Measurements from ENCODE around the gene HAUS3. TPM values are rescaled to one million over a fixed set of nuclear protein-coding genes. Genes with fewer than 3 reads are reported as not detected.

The HAUS3 gene
- total RNA-seq, 2 experiments from 2014 or later = 143 to 148 TPM

DNA sequence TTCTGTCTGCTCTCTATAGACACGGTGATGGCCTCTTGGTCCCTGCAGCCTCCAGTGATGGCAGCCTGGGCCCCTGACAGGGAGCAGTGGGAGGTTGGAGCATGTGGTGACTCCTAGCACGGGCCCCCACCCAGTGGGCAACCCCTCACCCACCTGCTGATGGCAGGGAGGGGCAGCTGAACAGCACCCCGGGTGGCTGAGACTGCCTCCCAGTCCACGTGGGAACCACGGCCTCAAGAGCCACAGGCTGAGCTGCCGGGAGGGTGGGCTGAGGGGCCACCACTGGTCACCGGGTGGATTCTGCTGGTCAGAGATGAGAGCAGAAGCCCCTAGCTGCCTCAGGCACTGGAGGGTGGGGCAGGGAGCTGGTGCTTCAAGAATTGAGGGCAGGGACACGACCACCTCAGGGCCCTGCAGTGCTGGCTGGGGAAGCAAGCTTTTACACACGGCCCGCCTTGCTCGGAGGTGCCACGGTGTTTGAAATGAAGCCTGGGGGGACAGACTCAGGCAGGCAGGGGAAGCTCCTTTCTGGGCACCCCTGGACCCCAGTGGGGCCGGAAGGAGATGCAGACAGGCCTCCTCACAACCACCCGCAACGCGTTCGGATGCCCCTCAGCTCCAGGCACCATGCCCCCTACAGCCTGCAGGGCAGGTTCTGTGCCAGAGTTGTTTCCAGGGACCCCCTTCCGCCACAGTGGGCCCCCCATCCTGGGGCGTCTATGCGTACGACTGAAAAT is 6.3 kb upstream of the HAUS3 start:
- Histone ChIP-seq H3K36me3 (ENCODE audit: insufficient read depth, low read length) (peaks cover 44% of the 10 kb centered on the region), H3K4me1 (ENCODE audit: insufficient read depth, low read length) (peaks cover 8% of the 10 kb centered on the region), H3K4me3 (ENCODE audit: low read length) (no peak overlapping the region), H3K27me3 (ENCODE audit: control insufficient read depth in 1 of 2, insufficient read depth in 2 of 2, low read length in 2 of 2) (no peaks in the 10 kb centered on the region), H3K9me3 (ENCODE audit: control insufficient read depth in 1 of 2, insufficient read depth in 1 of 2, low read length in 2 of 2) (no peaks in the 10 kb centered on the region), H3K27ac (ENCODE audit: low read depth in 1 of 2, low read length in 2 of 2) (no peak overlapping the region)
- intact Hi-C loops (cut with DNase I, micrococcal nuclease) = loop anchor here (10.0 kb wide), 2 partner anchors 287 to 1287 kb away; partner anchors contain the start of genes FAM193A (in 1 of the 2) and LRPAP1 (in 1 of the 2)
- ChIA-PET CTCF (no interaction called here), POLR2A (interaction anchor here (0.7 kb wide), 1 partner anchor 14 kb away, joined by 3 read pairs; the partner anchor contains the start of gene MXD4)
- Mint-ChIP-seq H3K27ac (no peak overlapping the region), H3K27me3 (no peaks in the 10 kb centered on the region), H3K36me3 (ENCODE audit: low read depth) (peaks cover 27% of the 10 kb centered on the region), H3K4me3 (no peak overlapping the region), H3K9me3 (no peaks in the 10 kb centered on the region), H3K4me1 (ENCODE audit: low read depth) (peaks cover 20% of the 10 kb centered on the region)
- TF ChIP-seq, protein P1, sequence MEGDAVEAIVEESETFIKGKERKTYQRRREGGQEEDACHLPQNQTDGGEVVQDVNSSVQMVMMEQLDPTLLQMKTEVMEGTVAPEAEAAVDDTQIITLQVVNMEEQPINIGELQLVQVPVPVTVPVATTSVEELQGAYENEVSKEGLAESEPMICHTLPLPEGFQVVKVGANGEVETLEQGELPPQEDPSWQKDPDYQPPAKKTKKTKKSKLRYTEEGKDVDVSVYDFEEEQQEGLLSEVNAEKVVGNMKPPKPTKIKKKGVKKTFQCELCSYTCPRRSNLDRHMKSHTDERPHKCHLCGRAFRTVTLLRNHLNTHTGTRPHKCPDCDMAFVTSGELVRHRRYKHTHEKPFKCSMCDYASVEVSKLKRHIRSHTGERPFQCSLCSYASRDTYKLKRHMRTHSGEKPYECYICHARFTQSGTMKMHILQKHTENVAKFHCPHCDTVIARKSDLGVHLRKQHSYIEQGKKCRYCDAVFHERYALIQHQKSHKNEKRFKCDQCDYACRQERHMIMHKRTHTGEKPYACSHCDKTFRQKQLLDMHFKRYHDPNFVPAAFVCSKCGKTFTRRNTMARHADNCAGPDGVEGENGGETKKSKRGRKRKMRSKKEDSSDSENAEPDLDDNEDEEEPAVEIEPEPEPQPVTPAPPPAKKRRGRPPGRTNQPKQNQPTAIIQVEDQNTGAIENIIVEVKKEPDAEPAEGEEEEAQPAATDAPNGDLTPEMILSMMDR (IDR thresholded peaks at IDR 0.05) = no peak
- ATAC-seq (ENCODE audit: poor library complexity) (no peak), DNase-seq (peak in 3 of 14 experiments; percentile 1 to 15 (median 6))

DNA sequence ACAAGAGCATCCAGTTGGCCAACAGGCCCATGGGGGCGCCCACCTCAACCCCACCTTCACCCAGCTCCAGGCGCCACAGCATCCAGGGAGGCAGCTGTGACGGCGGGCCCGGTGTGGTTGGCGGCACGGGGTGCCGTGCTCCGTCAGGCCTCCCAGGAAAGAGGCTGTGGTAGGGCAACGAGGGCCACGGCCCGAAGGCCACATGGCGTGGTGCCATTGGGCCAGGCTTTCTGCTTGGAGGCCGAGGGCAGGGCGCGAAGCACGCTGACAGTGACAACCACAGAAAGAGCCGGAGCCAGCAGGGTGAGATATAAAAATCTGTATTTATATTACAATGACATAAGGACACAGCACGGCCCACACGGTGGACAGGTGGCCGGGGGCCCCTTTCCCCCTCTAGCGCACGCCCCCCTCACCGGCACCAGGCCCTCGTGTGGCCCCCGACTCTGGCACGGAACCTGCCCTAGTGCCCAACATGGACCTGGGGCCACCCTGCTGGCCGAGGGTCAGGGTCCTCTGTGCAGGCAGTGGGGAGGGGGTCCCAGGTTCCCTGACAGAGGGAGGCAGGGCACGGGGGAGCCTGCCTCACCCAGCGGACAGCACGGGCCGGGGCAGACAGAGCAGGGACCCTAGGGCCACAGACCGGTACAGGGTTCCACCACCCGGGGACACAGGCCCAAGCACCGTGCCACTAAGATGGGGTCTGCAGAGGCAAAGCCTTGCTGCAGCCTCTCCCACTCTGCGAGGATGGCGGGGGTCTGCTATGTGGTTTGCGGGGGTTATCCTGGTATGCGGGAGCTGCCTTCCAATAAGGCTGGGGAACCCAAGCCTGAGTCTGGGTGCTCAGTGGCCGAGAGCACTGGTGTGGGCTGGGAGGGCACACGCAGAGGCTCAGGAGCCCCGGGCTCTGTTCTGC is 5.5 kb upstream of the HAUS3 start:
- Mint-ChIP-seq H3K36me3 (ENCODE audit: low read depth) (peaks cover 20% of the 10 kb centered on the region), H3K27ac (no peak overlapping the region), H3K9me3 (no peaks in the 10 kb centered on the region), H3K27me3 (no peaks in the 10 kb centered on the region), H3K4me3 (no peak overlapping the region), H3K4me1 (ENCODE audit: low read depth) (peaks cover 22% of the 10 kb centered on the region)
- ATAC-seq (ENCODE audit: poor library complexity) (no peak), DNase-seq (peak in 3 of 14 experiments; percentile 1 to 21 (median 6))
- Histone ChIP-seq H3K27ac (ENCODE audit: low read depth in 1 of 2, low read length in 2 of 2) (no peak overlapping the region), H3K4me1 (ENCODE audit: insufficient read depth, low read length) (peaks cover 10% of the 10 kb centered on the region), H3K4me3 (ENCODE audit: low read length) (no peak overlapping the region), H3K9me3 (ENCODE audit: control insufficient read depth in 1 of 2, insufficient read depth in 1 of 2, low read length in 2 of 2) (no peaks in the 10 kb centered on the region), H3K27me3 (ENCODE audit: control insufficient read depth in 1 of 2, insufficient read depth in 2 of 2, low read length in 2 of 2) (no peaks in the 10 kb centered on the region), H3K36me3 (ENCODE audit: insufficient read depth, low read length) (peaks cover 41% of the 10 kb centered on the region)
- TF ChIP-seq, protein P1 (IDR thresholded peaks at IDR 0.05) = no peak
- CTCF ChIA-PET = no interaction called here
- POLR2A ChIA-PET = interaction anchor here (0.7 kb wide), 1 partner anchor 15 kb away, joined by 3 read pairs; the partner anchor contains the start of gene MXD4
- intact Hi-C loops (cut with DNase I, micrococcal nuclease) = loop anchor here (10.0 kb wide), 2 partner anchors 287 to 1287 kb away; partner anchors contain the start of genes FAM193A (in 1 of the 2) and LRPAP1 (in 1 of the 2)

DNA sequence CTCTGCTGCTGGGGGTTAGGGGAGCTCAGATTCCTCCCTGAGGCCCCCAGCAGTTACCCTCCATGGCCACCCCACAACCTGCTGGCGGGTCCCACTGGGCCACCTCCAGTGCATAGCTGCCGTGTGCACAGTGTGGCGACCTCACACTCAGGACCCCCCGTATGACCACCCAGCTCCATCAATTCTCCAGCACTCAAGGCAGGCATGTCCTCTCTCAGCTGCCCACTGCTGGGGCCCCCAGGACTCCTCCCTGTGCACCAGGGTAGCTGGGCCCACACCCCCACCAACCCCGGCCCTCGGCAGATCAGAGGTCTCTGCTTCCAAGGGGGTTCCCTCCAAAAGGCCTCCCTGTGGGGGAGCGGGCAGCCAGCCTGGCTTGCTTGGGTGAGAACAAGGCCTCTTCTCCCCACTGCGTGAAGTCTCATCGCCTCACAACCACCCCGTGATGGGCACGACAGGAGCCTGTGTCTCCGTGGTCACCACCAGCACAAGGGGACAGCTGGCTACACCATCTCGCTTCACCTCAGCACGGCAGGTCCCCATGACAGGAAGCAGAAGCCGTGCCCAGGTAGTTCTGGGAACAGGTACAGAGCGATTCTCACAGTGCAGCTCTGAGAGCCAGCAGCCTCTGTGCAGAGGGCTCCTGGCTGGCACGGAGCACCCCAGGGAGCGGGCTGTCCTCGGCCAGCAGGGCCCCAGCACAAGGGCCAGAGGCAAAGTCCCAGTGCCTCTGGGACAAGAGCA is 4.6 kb upstream of the HAUS3 start:
- Histone ChIP-seq H3K36me3 (ENCODE audit: insufficient read depth, low read length) (peaks cover 34% of the 10 kb centered on the region), H3K27me3 (ENCODE audit: control insufficient read depth in 1 of 2, insufficient read depth in 2 of 2, low read length in 2 of 2) (no peaks in the 10 kb centered on the region), H3K4me3 (ENCODE audit: low read length) (no peak overlapping the region), H3K27ac (ENCODE audit: low read depth in 1 of 2, low read length in 2 of 2) (no peak overlapping the region), H3K4me1 (ENCODE audit: insufficient read depth, low read length) (peaks cover 13% of the 10 kb centered on the region), H3K9me3 (ENCODE audit: control insufficient read depth in 1 of 2, insufficient read depth in 1 of 2, low read length in 2 of 2) (no peaks in the 10 kb centered on the region)
- no peaks in the 10 kb centered on the region for H3K9me3 Mint-ChIP-seq
- CTCF ChIA-PET = no interaction called here
- peaks cover 28% of the 10 kb centered on the region for H3K4me1 Mint-ChIP-seq (ENCODE audit: low read depth)
- POLR2A ChIA-PET = no interaction called here
- peaks cover 18% of the 10 kb centered on the region for H3K36me3 Mint-ChIP-seq (ENCODE audit: low read depth)
- intact Hi-C loops (cut with DNase I, micrococcal nuclease) = loop anchor here (10.0 kb wide), 2 partner anchors 288 to 1288 kb away; partner anchors contain the start of genes FAM193A (in 1 of the 2) and LRPAP1 (in 1 of the 2)
- peak overlapping the region; percentile 51 for H3K27ac Mint-ChIP-seq
- H3K27me3 Mint-ChIP-seq = no peaks in the 10 kb centered on the region
- no peak overlapping the region for H3K4me3 Mint-ChIP-seq
- DNase-seq = peak in 2 of 14 experiments; percentile 1 to 22
- no peak for ATAC-seq (ENCODE audit: poor library complexity)
- TF ChIP-seq, protein P1 (IDR thresholded peaks at IDR 0.05) = no peak

Measured in CD4-positive, alpha-beta T cell (primary cell).